T-cell (primary cell): ENCODE results near the gene DYNAP. TPM values are rescaled to one million over a fixed set of nuclear protein-coding genes. Genes with fewer than 3 reads are reported as not detected.

Experiments
- total RNA-seq, 35 experiments: library from RNA in 6 of 35; stranded (reverse) in 6 of 35; fragments of 120-200 nt in 1 of 35; gene quantifications; one replicate each; pipeline versions ENCODE4 v1.2.1 to v1.2.4 and lab custom pipeline; 2013 to 2026

The DYNAP gene
- total RNA-seq, 5 donors from 2014 or later (not counting 1 experiment from before 2014, with no cell fraction given), result not detected

Other genes starting within 250 kb of the DYNAP start
- not detected for gene STARD6, start 233.4 kb upstream of the DYNAP start, total RNA-seq
- 1 to 10 TPM; 1.3 to 3.4 (median 2.7) TPM for gene C18orf54, start 233.3 kb upstream of the DYNAP start, total RNA-seq
- gene RAB27B, start 237.2 kb downstream of the DYNAP start, total RNA-seq, result 1 to 10 TPM; 2.6 to 4.3 (median 3.0) TPM